AG04450 (cell line): ENCODE results near the gene KISS1. TPM values are rescaled to one million over a fixed set of nuclear protein-coding genes. Genes with fewer than 3 reads are reported as not detected.

ENCODE experiments used
- CTCF ChIA-PET: fragments of 300-600, 350-600 bp; formaldehyde crosslinking; extraction: SDS; loops from one replicate; lab custom pipeline; 2022; ENCODE audit warnings: antibody characterized with exemption, inconsistent platforms; lab: Charles Lee
- POLR2A ChIA-PET: fragments of 350-600 bp; formaldehyde crosslinking; extraction: SDS; loops from one replicate; lab custom pipeline; 2021; ENCODE audit warnings: antibody characterized with exemption, inconsistent platforms; lab: Yijun Ruan, JAX
- DNase-seq: peaks from one replicate; pipeline ENCODE4 v3.0.0-alpha.2; 2011; ENCODE audit warnings: low read depth, low spot score
- H3K27ac ChIP-seq: one replicate; pipeline ENCODE4 v1.5.1; 2012; ENCODE audit warnings: low read depth, low read length, control low read depth
- H3K27me3 ChIP-seq: one replicate; pipeline ENCODE4 v1.6.0; 2012; ENCODE audit warnings: low read length; ENCODE audit not compliant: control insufficient read depth, insufficient read depth
- H3K4me3 ChIP-seq: 2 replicates; pipeline ENCODE4 v1.5.1; 2011; ENCODE audit warnings: mild to moderate bottlenecking, low read depth, low read length, control low read depth
- H3K9me3 ChIP-seq: 2 replicates; pipeline ENCODE4 v1.5.1; 2012; ENCODE audit warnings: low read length; ENCODE audit not compliant: control insufficient read depth, insufficient read depth
- polyA plus RNA-seq: library from polyadenylated mRNA; depleted of rRNA; stranded (reverse); fragments of >200 nt; gene quantifications from 2 replicates; pipeline ENCODE4 v1.2.3, GENCODE V29; 2011
- TF ChIP-seq, protein P1 (sequence below): IDR thresholded peaks from 2 replicates; pipeline ENCODE4 v1.5.1; 2011; ENCODE audit warnings: low read depth, low read length, control low read depth, inconsistent platforms

KISS1 gene
- polyA plus RNA-seq, 1 experiment = 3.4 TPM

DNA sequence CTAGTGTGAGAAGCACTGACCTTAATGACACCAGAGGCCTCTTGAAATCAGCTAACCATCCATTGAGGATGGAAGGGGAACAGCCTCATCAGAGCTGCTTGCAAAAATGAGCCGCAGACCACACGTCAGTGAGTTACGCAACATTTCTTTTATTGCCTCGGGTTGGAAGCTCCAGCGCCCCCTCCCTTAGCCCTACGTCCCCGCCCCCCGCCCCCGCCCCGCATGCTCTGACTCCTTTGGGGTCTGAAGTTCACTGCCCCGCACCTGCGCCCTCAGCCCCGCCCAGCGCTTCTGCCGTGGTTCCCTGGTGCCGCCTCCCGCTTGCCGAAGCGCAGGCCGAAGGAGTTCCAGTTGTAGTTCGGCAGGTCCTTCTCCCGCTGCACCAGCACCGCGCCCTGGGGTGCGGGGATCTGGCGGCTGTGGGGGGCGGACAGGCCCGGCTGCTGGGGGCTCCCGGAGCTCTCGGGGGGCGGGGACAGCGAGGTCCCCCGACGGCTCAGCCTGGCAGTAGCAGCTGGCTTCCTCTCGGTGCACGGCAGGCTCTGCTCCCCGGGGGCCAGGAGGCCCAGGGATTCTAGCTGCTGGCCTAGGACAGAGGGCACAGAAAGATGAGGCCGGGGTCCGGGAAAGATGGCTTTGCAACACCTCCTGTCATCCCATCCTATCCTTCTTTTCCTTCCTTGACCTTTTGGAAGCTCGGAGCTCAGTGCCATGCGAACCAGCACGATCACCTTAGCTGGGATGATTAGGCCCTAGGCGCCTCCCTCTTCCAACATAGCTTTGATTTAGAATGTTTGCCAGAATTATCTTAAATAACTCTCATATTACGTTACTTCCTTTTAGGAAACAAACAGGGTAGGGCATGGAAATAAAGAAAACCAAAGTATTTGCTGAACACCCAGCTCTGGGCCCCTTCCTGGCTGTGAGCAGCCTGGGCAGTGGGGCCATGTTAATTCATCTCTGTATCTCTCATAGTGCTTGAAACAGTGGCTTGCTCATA, 5.8 kb downstream of the KISS1 start:
- Histone ChIP-seq H3K27me3 (peaks cover 6% of the 10 kb centered on the region), H3K9me3 (no peaks in the 10 kb centered on the region), H3K4me3 (peak overlapping the region; percentile 17; the same call in 1 of the 2 replicates), H3K27ac (no peak overlapping the region)
- ChIA-PET POLR2A (interaction anchor here (0.9 kb wide), 1 partner anchor 63 kb away, joined by 3 read pairs; no protein-coding TSS in a partner anchor), CTCF (interaction anchor here (0.8 to 3.3 kb wide), 8 partner anchors 16 to 313 kb away, joined by 3 to 39 read pairs (median 6); partner anchors contain the start of gene GOLT1A)
- TF ChIP-seq, protein P1, sequence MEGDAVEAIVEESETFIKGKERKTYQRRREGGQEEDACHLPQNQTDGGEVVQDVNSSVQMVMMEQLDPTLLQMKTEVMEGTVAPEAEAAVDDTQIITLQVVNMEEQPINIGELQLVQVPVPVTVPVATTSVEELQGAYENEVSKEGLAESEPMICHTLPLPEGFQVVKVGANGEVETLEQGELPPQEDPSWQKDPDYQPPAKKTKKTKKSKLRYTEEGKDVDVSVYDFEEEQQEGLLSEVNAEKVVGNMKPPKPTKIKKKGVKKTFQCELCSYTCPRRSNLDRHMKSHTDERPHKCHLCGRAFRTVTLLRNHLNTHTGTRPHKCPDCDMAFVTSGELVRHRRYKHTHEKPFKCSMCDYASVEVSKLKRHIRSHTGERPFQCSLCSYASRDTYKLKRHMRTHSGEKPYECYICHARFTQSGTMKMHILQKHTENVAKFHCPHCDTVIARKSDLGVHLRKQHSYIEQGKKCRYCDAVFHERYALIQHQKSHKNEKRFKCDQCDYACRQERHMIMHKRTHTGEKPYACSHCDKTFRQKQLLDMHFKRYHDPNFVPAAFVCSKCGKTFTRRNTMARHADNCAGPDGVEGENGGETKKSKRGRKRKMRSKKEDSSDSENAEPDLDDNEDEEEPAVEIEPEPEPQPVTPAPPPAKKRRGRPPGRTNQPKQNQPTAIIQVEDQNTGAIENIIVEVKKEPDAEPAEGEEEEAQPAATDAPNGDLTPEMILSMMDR = no peak
- DNase-seq = no peak

DNA sequence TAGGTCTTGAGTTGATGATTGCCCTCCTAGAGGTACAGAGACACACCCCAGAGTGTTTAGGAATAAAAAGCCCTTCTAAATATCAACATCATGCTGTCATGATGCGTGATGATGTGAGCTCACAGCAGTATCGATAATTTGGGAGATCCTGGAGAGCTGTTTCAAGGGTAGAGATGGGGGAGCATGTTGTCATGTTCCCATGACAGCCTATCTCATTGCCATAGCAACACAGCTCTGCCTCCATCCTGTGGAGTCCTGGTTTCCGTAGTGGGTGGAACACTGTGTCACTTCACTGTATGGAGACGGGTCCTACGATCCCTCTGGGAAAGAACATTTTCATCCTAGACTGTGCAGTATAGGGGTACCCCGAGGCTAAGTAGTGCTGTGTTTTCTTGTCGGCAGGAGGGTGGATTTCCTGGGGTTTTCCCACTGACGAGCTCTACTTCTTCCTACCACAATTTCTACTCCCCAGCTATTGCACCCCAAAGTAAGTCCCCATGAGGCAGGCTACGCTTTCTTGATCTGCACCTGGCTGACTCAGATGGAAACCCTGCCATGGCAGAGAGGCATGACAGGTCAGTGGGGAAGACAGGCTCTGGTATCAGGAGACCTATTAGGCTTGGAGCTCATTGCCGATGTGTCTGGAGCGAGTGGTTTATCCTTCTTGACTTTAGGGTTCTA, 7.2 kb downstream of the KISS1 start:
- no peak overlapping the region for H3K27ac ChIP-seq
- CTCF ChIA-PET = interaction anchor here (0.5 to 3.1 kb wide), 5 partner anchors 18 to 314 kb away, joined by 3 to 13 read pairs (median 4); no protein-coding TSS in a partner anchor
- H3K4me3 ChIP-seq = no peak overlapping the region
- DNase-seq = no peak
- H3K27me3 ChIP-seq = peaks cover 6% of the 10 kb centered on the region
- TF ChIP-seq, protein P1 = no peak
- no peaks in the 10 kb centered on the region for H3K9me3 ChIP-seq
- POLR2A ChIA-PET = interaction anchor here (0.6 kb wide), 1 partner anchor 17 kb away, joined by 4 read pairs; no protein-coding TSS in a partner anchor

DNA sequence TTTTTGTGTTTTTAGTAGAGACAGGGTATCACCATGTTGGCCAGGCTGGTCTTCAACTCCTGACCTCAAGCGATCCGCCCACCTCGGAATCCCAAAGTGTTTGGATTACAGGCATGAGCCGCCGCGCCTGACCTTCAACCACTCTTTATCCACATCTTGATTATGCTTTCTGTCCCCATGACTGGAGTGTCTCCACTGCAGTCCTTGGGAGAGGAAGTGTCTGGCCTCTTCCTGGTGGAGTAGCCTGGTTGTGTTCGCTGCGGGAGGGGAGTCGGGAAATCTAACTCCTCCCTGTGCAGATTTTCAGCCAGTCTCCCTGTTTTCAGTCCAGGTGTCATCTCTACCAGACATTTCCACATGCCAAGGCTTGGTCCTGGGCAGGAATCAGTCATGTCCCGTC, 9.7 kb downstream of the KISS1 start:
- no peak for DNase-seq
- TF ChIP-seq, protein P1 = no peak
- Histone ChIP-seq H3K27ac (no peak overlapping the region), H3K27me3 (peaks cover 6% of the 10 kb centered on the region), H3K9me3 (no peaks in the 10 kb centered on the region), H3K4me3 (no peak overlapping the region)
- ChIA-PET CTCF (interaction anchor here (1.3 to 4.7 kb wide), 2 partner anchors 20 to 24 kb away, joined by 4 to 27 read pairs; no protein-coding TSS in a partner anchor), POLR2A (no interaction called here)

DNA sequence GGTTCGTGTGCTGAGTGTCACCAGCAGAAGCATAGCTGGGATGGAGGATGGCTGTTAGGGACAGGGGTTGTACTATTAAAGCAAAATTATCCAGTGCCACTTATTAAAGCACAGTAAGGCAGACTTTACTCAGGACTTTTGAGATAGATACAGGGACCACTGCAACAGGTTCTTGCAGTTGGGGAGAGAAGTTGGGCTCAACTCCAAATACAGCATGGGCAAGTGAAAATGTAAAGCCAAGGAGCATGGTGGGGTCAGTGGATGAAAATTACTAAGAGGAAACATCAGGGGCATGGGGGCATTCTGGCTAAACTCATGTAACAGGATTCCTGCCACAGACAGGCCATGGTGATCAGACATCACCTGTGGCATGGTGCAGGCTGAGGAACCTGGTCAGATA, 15.2 kb downstream of the KISS1 start:
- H3K4me3 ChIP-seq = no peak overlapping the region
- ChIA-PET CTCF (interaction anchor here (1.2 to 2.4 kb wide), 2 partner anchors 26 to 33 kb away, joined by 3 to 12 read pairs; partner anchors contain the start of gene GOLT1A), POLR2A (no interaction called here)
- H3K27me3 ChIP-seq = no peaks in the 10 kb centered on the region
- no peak overlapping the region for H3K27ac ChIP-seq
- no peak for DNase-seq
- TF ChIP-seq, protein P1 = no peak
- no peaks in the 10 kb centered on the region for H3K9me3 ChIP-seq
